Nucleus accumbens (tissue), 56 donors: ENCODE measurements around the gene PLCB4.
"Not testable (repeated sequence)": the region's sequence is repeated elsewhere in the genome, so short reads cannot be mapped to it uniquely, and the experiment has no call there.

Experiments
- DNase-seq, 56 donors: peaks; one replicate each; lab custom pipeline; 2025; lab: John Stamatoyannopoulos, UW

PLCB4 gene

GRCh38 chr20:9068841-9069663 lies at the start of gene PLCB4:
TSS of gene PLCB4 (plus strand) at chr20:9069087. CDS start at chr20:9307815, 238,728 bp downstream.
- peak in 17 of 56 donors; percentile 0 to 66 (median 15) for DNase-seq

GRCh38 chr20:9019833-9020232 lies 49.1 kb upstream of the PLCB4 start:
- DNase-seq: no peak

GRCh38 chr20:9021216-9021615 lies 47.7 kb upstream of the PLCB4 start:
- DNase-seq: no peak

GRCh38 chr20:9021699-9022098 lies 47.2 kb upstream of the PLCB4 start:
- DNase-seq: no peak

- DNase-seq: no peak
Measured at GRCh38 chr20:9022376-9022775, 46.5 kb upstream of the PLCB4 start.

GRCh38 chr20:9024606-9025005 lies 44.3 kb upstream of the PLCB4 start:
- DNase-seq: no peak

- DNase-seq: no peak
Measured at GRCh38 chr20:9025011-9025410, 43.9 kb upstream of the PLCB4 start.

GRCh38 chr20:9025643-9026042 lies 43.2 kb upstream of the PLCB4 start:
- DNase-seq: no peak

GRCh38 chr20:9027626-9028025 lies 41.3 kb upstream of the PLCB4 start:
- no peak for DNase-seq

- no peak for DNase-seq
Measured at GRCh38 chr20:9028419-9028818, 40.5 kb upstream of the PLCB4 start.

- no peak for DNase-seq
Measured at GRCh38 chr20:9031991-9032390, 36.9 kb upstream of the PLCB4 start.

- DNase-seq: no peak
Measured at GRCh38 chr20:9032758-9033157, 36.1 kb upstream of the PLCB4 start.

GRCh38 chr20:9035126-9035525 lies 33.8 kb upstream of the PLCB4 start:
- no peak for DNase-seq

GRCh38 chr20:9036593-9036992 lies 32.3 kb upstream of the PLCB4 start:
- no peak for DNase-seq

- no peak for DNase-seq
Measured at GRCh38 chr20:9038791-9039535, 29.9 kb upstream of the PLCB4 start.

- DNase-seq: no peak
Measured at GRCh38 chr20:9040863-9041524, 27.9 kb upstream of the PLCB4 start.

- no peak for DNase-seq
Measured at GRCh38 chr20:9043364-9043763, 25.5 kb upstream of the PLCB4 start.

GRCh38 chr20:9047928-9048327 lies 21.0 kb upstream of the PLCB4 start:
- not testable (repeated sequence) for DNase-seq

GRCh38 chr20:9051508-9051907 lies 17.4 kb upstream of the PLCB4 start:
- peak in 2 of 56 donors; percentile 1 to 24 for DNase-seq

- no peak for DNase-seq
Measured at GRCh38 chr20:9052136-9052535, 16.8 kb upstream of the PLCB4 start.

GRCh38 chr20:9053108-9053507 lies 15.8 kb upstream of the PLCB4 start:
- no peak for DNase-seq
